Gastroesophageal sphincter (tissue), 4 donors: ENCODE results near the gene ARFGAP2. TPM values are rescaled to one million over a fixed set of nuclear protein-coding genes. Genes with fewer than 3 reads are reported as not detected.

Experiments
- ATAC-seq: fragments of 150-250 bp; one replicate; pipeline ENCODE4 v1.9.1; 2016; ENCODE audit warnings: mild to moderate bottlenecking, moderate library complexity
- H3K27ac ChIP-seq, 4 donors: fragments of 200-600 bp; sonication (generic) in 3 of 4; 1 replicate in 3 of 4; 2 replicates in 1 of 4; pipeline ENCODE4 v1.5.1; 2016 to 2019
- H3K27me3 ChIP-seq: fragments of 200-600 bp; sonication (generic); one replicate; pipeline ENCODE4 v1.5.1; 2019
- H3K36me3 ChIP-seq, 2 donors: fragments of 200-600 bp; sonication (generic); one replicate each; pipeline ENCODE4 v1.5.1; 2019; ENCODE audit warnings: control low read depth in 1 of 2
- H3K4me1 ChIP-seq, 3 donors: fragments of 200-600 bp; sonication (generic); 1 replicate in 2 of 3; 2 replicates in 1 of 3; pipeline ENCODE4 v1.5.1; 2016 to 2019; ENCODE audit warnings: control low read depth in 2 of 3
- H3K4me3 ChIP-seq, 2 donors: fragments of 200-600 bp; sonication (generic); one replicate each; pipeline ENCODE4 v1.5.1; 2019; ENCODE audit warnings: mild to moderate bottlenecking in 1 of 2, moderate library complexity in 1 of 2
- H3K9me3 ChIP-seq, 3 donors: fragments of 200-600 bp; sonication (generic); one replicate each; pipeline ENCODE4 v1.5.1; 2017 to 2019; ENCODE audit warnings: control low read depth in 2 of 3
- EP300 ChIP-seq: sonication (generic); formaldehyde crosslinking; IDR thresholded peaks from one replicate; pipeline ENCODE4 v1.6.1; 2017; ENCODE audit warnings: antibody characterized with exemption, mild to moderate bottlenecking
- POLR2A ChIP-seq, 2 donors: fragments of 450-650 bp; IDR thresholded peaks; one replicate each; pipeline ENCODE4 v1.6.1; 2017; ENCODE audit warnings: antibody characterized with exemption in 2 of 2, mild to moderate bottlenecking in 2 of 2, moderate library complexity in 1 of 2
- POLR2AphosphoS5 ChIP-seq: sonication (generic); formaldehyde crosslinking; IDR thresholded peaks from one replicate; pipeline ENCODE4 v1.6.1; 2017; ENCODE audit warnings: antibody characterized with exemption
- whole genome bisulfite sequencing, 2 donors: methylation state at CpG; one replicate each; pipeline ENCODE4 v1.1.5; 2018; ENCODE audit warnings: low coverage in 1 of 2; 5-methylcytosine and 5-hydroxymethylcytosine counted together
- total RNA-seq, 4 donors: library from RNA; depleted of rRNA; stranded (reverse); fragments of >200 nt; gene quantifications; one replicate each; pipeline ENCODE4 v1.1.0, GENCODE V29; 2016
- TF ChIP-seq, protein P1 (sequence below), 4 experiments: fragments of 200-600 bp in 2 of 4; fragments of 450-650 bp in 2 of 4; sonication (generic) in 1 of 4; IDR thresholded peaks; one replicate each; pipeline ENCODE4 v1.5.1; 2017 to 2019; ENCODE audit warnings: antibody characterized with exemption in 4 of 4, mild to moderate bottlenecking in 2 of 4, moderate library complexity in 2 of 4

Gene ARFGAP2
- total RNA-seq, 4 donors from 2014 or later: 127 to 223 (median 198) TPM

DNA sequence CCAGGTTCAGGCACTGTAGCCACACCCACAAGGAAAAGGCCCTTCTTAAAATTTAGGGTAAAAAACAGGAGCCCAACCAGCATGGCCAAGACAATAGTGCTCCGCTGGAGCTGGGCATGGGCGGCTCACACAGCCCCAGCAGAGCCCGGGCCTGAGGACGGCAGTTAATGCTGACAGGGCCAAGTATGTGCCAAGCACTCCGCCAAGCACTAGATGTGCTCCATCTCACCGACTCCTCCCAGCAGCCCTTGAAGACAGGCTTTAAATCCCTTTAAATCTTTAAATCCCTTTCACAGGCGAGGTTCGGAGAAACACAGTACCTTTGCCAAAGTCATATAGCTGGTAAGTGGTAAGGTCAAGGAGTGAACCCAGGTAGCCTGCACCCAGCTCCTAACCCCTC, 4.8 kb downstream of the ARFGAP2 start:
- Histone ChIP-seq H3K27me3 (no peaks in the 10 kb centered on the region), H3K9me3 (no peaks in the 10 kb centered on the region), H3K4me3 (no peak overlapping the region), H3K36me3 (peaks cover 0 to 84% of the 10 kb centered on the region in 2 donors), H3K27ac (peak overlapping the region in 3 of 4 donors; percentile 59 to 68 (median 66)), H3K4me1 (peaks cover 3 to 62% (median 14%) of the 10 kb centered on the region in 3 donors)
- ATAC-seq: peak; percentile 60
- 50 to 56% methylated on average over 3 to 4 of the region's 8 CpGs for WGBS, 2 donors
- TF ChIP-seq POLR2A (IDR thresholded peaks at IDR 0.05) (no peak), POLR2AphosphoS5 (peak; percentile 42)

- H3K9me3 ChIP-seq: no peaks in the 10 kb centered on the region
- H3K36me3 ChIP-seq: peaks cover 0 to 90% of the 10 kb centered on the region in 2 donors
- peaks cover 3 to 62% (median 14%) of the 10 kb centered on the region in 3 donors for H3K4me1 ChIP-seq
- H3K27ac ChIP-seq: peak overlapping the region; percentile 5 to 68 (median 62)
- ATAC-seq: no peak
- TF ChIP-seq, protein P1, sequence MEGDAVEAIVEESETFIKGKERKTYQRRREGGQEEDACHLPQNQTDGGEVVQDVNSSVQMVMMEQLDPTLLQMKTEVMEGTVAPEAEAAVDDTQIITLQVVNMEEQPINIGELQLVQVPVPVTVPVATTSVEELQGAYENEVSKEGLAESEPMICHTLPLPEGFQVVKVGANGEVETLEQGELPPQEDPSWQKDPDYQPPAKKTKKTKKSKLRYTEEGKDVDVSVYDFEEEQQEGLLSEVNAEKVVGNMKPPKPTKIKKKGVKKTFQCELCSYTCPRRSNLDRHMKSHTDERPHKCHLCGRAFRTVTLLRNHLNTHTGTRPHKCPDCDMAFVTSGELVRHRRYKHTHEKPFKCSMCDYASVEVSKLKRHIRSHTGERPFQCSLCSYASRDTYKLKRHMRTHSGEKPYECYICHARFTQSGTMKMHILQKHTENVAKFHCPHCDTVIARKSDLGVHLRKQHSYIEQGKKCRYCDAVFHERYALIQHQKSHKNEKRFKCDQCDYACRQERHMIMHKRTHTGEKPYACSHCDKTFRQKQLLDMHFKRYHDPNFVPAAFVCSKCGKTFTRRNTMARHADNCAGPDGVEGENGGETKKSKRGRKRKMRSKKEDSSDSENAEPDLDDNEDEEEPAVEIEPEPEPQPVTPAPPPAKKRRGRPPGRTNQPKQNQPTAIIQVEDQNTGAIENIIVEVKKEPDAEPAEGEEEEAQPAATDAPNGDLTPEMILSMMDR (IDR thresholded peaks at IDR 0.05): no peak
- TF ChIP-seq POLR2AphosphoS5 (no peak), POLR2A (IDR thresholded peaks at IDR 0.05) (no peak), EP300 (no peak)
- H3K4me3 ChIP-seq: no peak overlapping the region
- WGBS, 2 donors: 81 to 85% methylated on average over 8 to 10 of the region's 16 CpGs
- no peaks in the 10 kb centered on the region for H3K27me3 ChIP-seq
Observed at GRCh38 chr11:47171061-47171838, 5.4 kb downstream of the ARFGAP2 start.

DNA sequence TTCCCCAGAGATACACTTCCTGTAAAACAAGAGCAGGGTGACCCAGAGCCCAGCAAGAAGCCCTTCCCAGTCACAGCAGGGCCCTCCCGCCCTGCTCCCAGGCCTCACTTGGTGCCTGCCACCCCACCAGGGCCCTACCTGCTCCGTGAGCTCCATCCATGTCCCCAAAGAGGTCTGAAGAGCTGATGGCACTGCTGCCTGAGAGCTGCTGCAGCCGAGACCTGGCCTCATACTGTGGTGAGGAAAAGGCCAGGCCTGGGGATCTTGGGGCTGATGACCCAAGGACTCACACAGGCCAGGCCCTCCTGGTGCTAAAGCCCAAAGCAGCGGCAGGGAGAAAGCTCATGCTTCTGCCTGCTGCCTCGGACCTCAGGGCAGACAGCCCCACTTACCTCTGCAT, 10.3 kb downstream of the ARFGAP2 start:
- H3K9me3 ChIP-seq: no peaks in the 10 kb centered on the region
- H3K4me1 ChIP-seq: peaks cover 0 to 31% (median 0%) of the 10 kb centered on the region in 3 donors
- no peaks in the 10 kb centered on the region for H3K27me3 ChIP-seq
- no peak for ATAC-seq
- H3K36me3 ChIP-seq: peaks cover 0 to 86% of the 10 kb centered on the region in 2 donors
- H3K27ac ChIP-seq: no peak overlapping the region
- H3K4me3 ChIP-seq: no peak overlapping the region
- no peak for TF ChIP-seq EP300
- TF ChIP-seq POLR2A (IDR thresholded peaks at IDR 0.05): no peak
- TF ChIP-seq POLR2AphosphoS5: no peak
- TF ChIP-seq, protein P1 (IDR thresholded peaks at IDR 0.05): no peak
- WGBS, 2 donors: 40% methylated on average over 1 of the region's 5 CpGs; no CpG with 5 or more reads in 1 of the 2 donors

DNA sequence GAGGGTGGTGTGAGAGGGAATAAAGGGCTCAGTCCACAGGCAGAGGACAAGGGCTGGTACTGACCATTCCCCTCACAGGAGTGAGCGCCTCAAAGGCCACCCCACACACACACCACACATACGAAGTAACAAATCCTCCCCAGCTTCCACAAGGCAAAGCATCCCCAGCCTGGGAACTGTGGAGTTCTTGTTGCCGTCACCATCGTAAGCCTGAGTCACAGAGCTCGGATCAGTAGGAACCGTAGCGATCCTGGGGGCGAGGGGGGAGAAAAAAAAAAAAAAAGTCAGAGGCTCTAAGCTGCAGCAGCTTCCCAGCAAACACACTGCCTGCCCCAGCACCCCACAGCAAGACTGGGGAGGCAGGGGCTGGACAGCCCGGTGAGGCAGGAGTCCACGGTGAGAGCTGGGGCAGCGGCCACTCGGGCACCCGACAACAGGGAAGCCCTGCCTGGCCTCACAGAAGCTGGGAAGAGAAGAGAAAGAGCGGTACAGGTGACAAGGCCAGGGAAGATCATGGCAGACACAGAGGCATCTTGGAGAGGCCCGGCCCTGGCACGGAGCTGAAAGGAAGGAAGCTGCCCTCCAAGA, 11.3 kb downstream of the ARFGAP2 start:
- 70 to 79% methylated on average over 3 to 8 of the region's 16 CpGs for WGBS, 2 donors
- Histone ChIP-seq H3K27me3 (no peaks in the 10 kb centered on the region), H3K36me3 (peaks cover 0 to 75% of the 10 kb centered on the region in 2 donors), H3K4me1 (peaks cover 0 to 26% (median 0%) of the 10 kb centered on the region in 3 donors), H3K4me3 (no peak overlapping the region), H3K27ac (no peak overlapping the region), H3K9me3 (no peaks in the 10 kb centered on the region)
- no peak for ATAC-seq
- no peak for TF ChIP-seq POLR2AphosphoS5
- TF ChIP-seq, protein P1 (IDR thresholded peaks at IDR 0.05): no peak
- no peak for TF ChIP-seq POLR2A (IDR thresholded peaks at IDR 0.05)
- no peak for TF ChIP-seq EP300

DNA sequence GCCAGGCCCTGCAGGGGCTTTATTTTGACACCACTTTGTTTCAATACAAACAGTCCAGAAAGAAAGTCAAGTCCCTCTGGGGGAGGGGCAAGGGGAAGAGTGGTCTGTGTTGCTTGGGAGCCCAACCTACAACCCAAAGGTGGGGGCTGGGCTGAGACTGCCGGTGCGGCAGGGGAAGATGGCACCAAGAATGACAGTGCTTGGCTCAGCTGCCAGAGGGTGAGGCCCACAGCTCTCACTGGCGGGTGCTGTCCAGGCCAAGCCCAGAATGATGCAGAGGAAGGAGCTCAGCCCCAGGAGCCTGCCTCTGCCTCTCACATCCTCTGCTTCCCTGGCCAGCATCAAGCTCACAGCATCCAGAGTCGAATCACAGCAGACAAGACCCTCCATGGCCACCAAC, 12.4 kb downstream of the ARFGAP2 start:
- TF ChIP-seq EP300 (no peak), POLR2AphosphoS5 (no peak), POLR2A (IDR thresholded peaks at IDR 0.05) (no peak)
- TF ChIP-seq, protein P1 (IDR thresholded peaks at IDR 0.05): no peak
- no peak for ATAC-seq

More for the DNA sequence above, 12.4 kb downstream of the ARFGAP2 start:
- no peak overlapping the region for H3K4me3 ChIP-seq
- H3K9me3 ChIP-seq: no peaks in the 10 kb centered on the region
- peaks cover 0 to 71% of the 10 kb centered on the region in 2 donors for H3K36me3 ChIP-seq
- H3K4me1 ChIP-seq: peaks cover 0 to 24% (median 0%) of the 10 kb centered on the region in 3 donors
- WGBS, 2 donors: 60% methylated on average over 1 of the region's 4 CpGs; no CpG with 5 or more reads in 1 of the 2 donors
- H3K27me3 ChIP-seq: no peaks in the 10 kb centered on the region
- no peak overlapping the region for H3K27ac ChIP-seq
